ENCODE measurements around the gene SPAAR. TPM values are rescaled to one million over a fixed set of nuclear protein-coding genes. Genes with fewer than 3 reads are reported as not detected.

SPAAR gene
- total RNA-seq, 1 experiment from 2014 or later, result not detected

DNA sequence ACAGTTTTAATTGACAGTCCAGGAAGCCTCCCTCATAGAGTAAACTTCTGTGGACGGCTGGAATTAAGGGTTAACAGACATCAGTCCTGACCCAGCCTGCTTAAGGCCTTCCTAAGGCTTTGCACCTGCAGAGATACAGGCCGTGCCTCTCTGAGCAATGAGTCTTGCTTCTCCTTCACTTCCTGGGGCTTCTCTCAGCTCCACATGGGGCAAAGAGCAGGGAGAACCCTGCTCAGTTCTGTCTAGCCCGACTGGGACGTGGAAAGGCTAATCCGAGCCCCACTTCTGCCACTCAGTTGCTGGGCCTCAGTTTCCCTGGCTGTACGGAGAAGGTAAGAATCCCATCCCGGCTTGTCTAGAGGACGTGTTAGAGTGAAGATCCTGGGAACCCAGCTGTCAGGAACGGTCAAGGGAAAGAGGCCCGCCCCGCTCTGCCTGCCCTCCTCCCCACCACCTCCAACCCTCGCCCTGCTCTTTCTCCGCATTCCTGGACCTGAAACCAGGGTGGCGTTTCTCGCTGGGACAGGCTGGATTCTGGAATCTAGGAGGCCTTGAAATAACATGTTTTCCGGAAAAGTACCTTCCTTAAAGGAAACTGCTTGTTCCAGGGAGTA, 6.5 kb downstream of the SPAAR start:
- Histone ChIP-seq H3K4ac (ENCODE audit: low read depth, low read length) (no peak overlapping the region), H4K20me1 (ENCODE audit: control insufficient read depth, insufficient read depth, insufficient read length) (no peaks in the 10 kb centered on the region), H3K27me3 (ENCODE audit: insufficient read depth, low read length) (no peaks in the 10 kb centered on the region), H3K79me1 (ENCODE audit: insufficient read depth, low read depth, low read length, poor library complexity, severe bottlenecking) (no peaks in the 10 kb centered on the region), H4K8ac (replicated peaks; ENCODE audit: insufficient read length, low read depth, low read length) (no peak overlapping the region), H3K18ac (ENCODE audit: insufficient read length, low read depth, low read length) (no peak overlapping the region), H3K56ac (ENCODE audit: insufficient read length, low read depth, low read length) (no peak overlapping the region), H3K23ac (ENCODE audit: insufficient read length, low read depth, low read length) (no peak overlapping the region), H3K4me1 (ENCODE audit: insufficient read depth, low read length) (no peaks in the 10 kb centered on the region), H2AFZ (ENCODE audit: low read length) (no peak overlapping the region), H3K23me2 (ENCODE audit: insufficient read length, low read depth, low read length, poor library complexity, severe bottlenecking) (no peaks in the 10 kb centered on the region), H3K9me3 (ENCODE audit: control insufficient read depth, low read depth, low read length) (no peaks in the 10 kb centered on the region), H3K14ac (ENCODE audit: insufficient read depth, low read length) (no peak overlapping the region), H2BK5ac (ENCODE audit: insufficient read length, low read length) (no peak overlapping the region), H2BK15ac (ENCODE audit: low read depth, low read length) (no peak overlapping the region), H2BK12ac (ENCODE audit: insufficient read length, low read depth, low read length) (no peak overlapping the region), H2BK20ac (ENCODE audit: low read depth, low read length, poor library complexity, severe bottlenecking) (no peak overlapping the region), H3K27ac (ENCODE audit: insufficient read length, low read depth, low read length) (no peak overlapping the region), H3T11ph (ENCODE audit: low read length) (no peak overlapping the region), H2BK120ac (ENCODE audit: low read depth, low read length, poor library complexity, severe bottlenecking) (no peak overlapping the region), H4K5ac (ENCODE audit: insufficient read length, low read depth, low read length) (no peak overlapping the region), H3K4me2 (ENCODE audit: insufficient read depth, insufficient read length, low read length) (no peak overlapping the region), H3K9ac (ENCODE audit: extremely low read depth, insufficient read length, low read length) (no peak overlapping the region), H4K91ac (ENCODE audit: insufficient read length, low read depth, low read length) (no peak overlapping the region), H2AK5ac (ENCODE audit: insufficient read length, low read length) (no peak overlapping the region), H3K79me2 (ENCODE audit: insufficient read depth, low read length) (no peaks in the 10 kb centered on the region)
- H3K4me3 Mint-ChIP-seq, result no peak overlapping the region
- H3K36me3 Mint-ChIP-seq (ENCODE audit: insufficient read depth in 1 of 3, low read depth in 3 of 3), result no peaks in the 10 kb centered on the region
- no peaks in the 10 kb centered on the region for H3K27me3 Mint-ChIP-seq (ENCODE audit: low read depth)
- no peaks in the 10 kb centered on the region for H3K9me3 Mint-ChIP-seq
- peaks cover 7 to 8% of the 10 kb centered on the region in 2 experiments for H3K4me1 Mint-ChIP-seq
- DNase-seq, result no peak
- H3K27ac Mint-ChIP-seq, result no peak overlapping the region
- WGBS (ENCODE audit: extremely low coverage, insufficient read length, low lambda C conversion rate), result no CpG with 5 or more reads among the region's 16 CpGs
- TF ChIP-seq, protein P1, sequence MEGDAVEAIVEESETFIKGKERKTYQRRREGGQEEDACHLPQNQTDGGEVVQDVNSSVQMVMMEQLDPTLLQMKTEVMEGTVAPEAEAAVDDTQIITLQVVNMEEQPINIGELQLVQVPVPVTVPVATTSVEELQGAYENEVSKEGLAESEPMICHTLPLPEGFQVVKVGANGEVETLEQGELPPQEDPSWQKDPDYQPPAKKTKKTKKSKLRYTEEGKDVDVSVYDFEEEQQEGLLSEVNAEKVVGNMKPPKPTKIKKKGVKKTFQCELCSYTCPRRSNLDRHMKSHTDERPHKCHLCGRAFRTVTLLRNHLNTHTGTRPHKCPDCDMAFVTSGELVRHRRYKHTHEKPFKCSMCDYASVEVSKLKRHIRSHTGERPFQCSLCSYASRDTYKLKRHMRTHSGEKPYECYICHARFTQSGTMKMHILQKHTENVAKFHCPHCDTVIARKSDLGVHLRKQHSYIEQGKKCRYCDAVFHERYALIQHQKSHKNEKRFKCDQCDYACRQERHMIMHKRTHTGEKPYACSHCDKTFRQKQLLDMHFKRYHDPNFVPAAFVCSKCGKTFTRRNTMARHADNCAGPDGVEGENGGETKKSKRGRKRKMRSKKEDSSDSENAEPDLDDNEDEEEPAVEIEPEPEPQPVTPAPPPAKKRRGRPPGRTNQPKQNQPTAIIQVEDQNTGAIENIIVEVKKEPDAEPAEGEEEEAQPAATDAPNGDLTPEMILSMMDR (conservative IDR thresholded peaks at IDR 0.05), result no peak
